KMS-11 (cell line): Measurements from ENCODE around the gene ARHGAP22.

ENCODE experiments used
- H2AFZ ChIP-seq: fragments of 200-600 bp; sonication (generic); 2 replicates; pipeline ENCODE4 v1.6.1; 2016; ENCODE audit warnings: antibody characterized with exemption, mixed run types, low read depth
- H3K27ac ChIP-seq: fragments of 200-600 bp; sonication (generic); 2 replicates; pipeline ENCODE4 v1.6.1; 2016; ENCODE audit warnings: mild to moderate bottlenecking, mixed run types
- H3K27me3 ChIP-seq: fragments of 200-600 bp; sonication (generic); 2 replicates; pipeline ENCODE4 v1.6.1; 2017; ENCODE audit warnings: mild to moderate bottlenecking, low read depth, mixed run types, moderate library complexity; ENCODE audit not compliant: insufficient read depth
- H3K36me3 ChIP-seq: fragments of 200-600 bp; sonication (generic); 2 replicates; pipeline ENCODE4 v1.6.1; 2017; ENCODE audit warnings: mild to moderate bottlenecking, mixed run types; ENCODE audit not compliant: insufficient read depth
- H3K4me1 ChIP-seq: fragments of 200-600 bp; sonication (generic); 2 replicates; pipeline ENCODE4 v1.6.1; 2016; ENCODE audit warnings: mild to moderate bottlenecking, low read depth, mixed run types; ENCODE audit not compliant: poor library complexity, severe bottlenecking
- H3K4me2 ChIP-seq: fragments of 200-600 bp; sonication (generic); 2 replicates; pipeline ENCODE4 v1.7.0; 2016; ENCODE audit warnings: mild to moderate bottlenecking, mixed run types
- H3K4me3 ChIP-seq: fragments of 200-600 bp; sonication (generic); IDR thresholded peaks from 2 replicates; pipeline ENCODE4 v1.6.1; 2017; ENCODE audit warnings: low read depth, low read length, mixed read lengths; ENCODE audit not compliant: insufficient read depth
- H3K79me2 ChIP-seq: fragments of 200-600 bp; sonication (generic); 2 replicates; pipeline ENCODE4 v1.6.1; 2016; ENCODE audit warnings: low read depth, mixed run types; ENCODE audit not compliant: insufficient read depth
- H3K9ac ChIP-seq: fragments of 200-600 bp; sonication (generic); 2 replicates; pipeline ENCODE4 v1.6.1; 2016; ENCODE audit warnings: mild to moderate bottlenecking, mixed run types
- H4K20me1 ChIP-seq: fragments of 200-600 bp; sonication (generic); 2 replicates; pipeline ENCODE4 v1.6.1; 2016; ENCODE audit warnings: mild to moderate bottlenecking, mixed run types; ENCODE audit not compliant: insufficient read depth
- TF ChIP-seq, protein P1 (sequence below): fragments of 200-600 bp; sonication (generic); conservative IDR thresholded peaks from 2 replicates; pipeline ENCODE4 v1.6.1; 2017; ENCODE audit warnings: low read depth, mild to moderate bottlenecking, antibody characterized with exemption, low read length, moderate library complexity, mixed read lengths

ARHGAP22 gene

DNA sequence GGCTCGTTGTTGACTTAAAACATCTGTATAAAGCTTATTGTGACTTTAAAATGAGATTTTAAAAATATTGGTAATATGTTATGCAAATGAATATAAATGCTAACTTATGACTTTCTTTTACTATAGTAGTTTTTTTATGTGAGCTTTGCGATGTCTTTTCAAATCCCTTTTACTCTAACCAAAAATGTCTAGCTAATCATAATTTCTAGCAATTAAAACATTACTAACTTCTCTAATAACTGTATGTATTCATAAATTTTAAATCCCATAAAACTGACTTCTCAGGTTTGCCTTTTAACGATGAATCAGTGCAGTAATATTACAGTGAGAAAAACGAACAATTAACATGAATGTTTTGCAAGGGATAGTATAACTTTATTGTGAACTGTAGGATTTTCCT lies 185.2 kb downstream of the ARHGAP22 start:
- no peaks in the 10 kb centered on the region for H3K36me3 ChIP-seq
- no peaks in the 10 kb centered on the region for H3K4me1 ChIP-seq
- H3K9ac ChIP-seq = no peak overlapping the region
- H3K4me2 ChIP-seq = no peak overlapping the region
- no peaks in the 10 kb centered on the region for H3K27me3 ChIP-seq
- H4K20me1 ChIP-seq = no peaks in the 10 kb centered on the region
- no peak overlapping the region for H3K4me3 ChIP-seq
- H3K79me2 ChIP-seq = no peaks in the 10 kb centered on the region
- no peak overlapping the region for H3K27ac ChIP-seq
- H2AFZ ChIP-seq = no peak overlapping the region
- TF ChIP-seq, protein P1, sequence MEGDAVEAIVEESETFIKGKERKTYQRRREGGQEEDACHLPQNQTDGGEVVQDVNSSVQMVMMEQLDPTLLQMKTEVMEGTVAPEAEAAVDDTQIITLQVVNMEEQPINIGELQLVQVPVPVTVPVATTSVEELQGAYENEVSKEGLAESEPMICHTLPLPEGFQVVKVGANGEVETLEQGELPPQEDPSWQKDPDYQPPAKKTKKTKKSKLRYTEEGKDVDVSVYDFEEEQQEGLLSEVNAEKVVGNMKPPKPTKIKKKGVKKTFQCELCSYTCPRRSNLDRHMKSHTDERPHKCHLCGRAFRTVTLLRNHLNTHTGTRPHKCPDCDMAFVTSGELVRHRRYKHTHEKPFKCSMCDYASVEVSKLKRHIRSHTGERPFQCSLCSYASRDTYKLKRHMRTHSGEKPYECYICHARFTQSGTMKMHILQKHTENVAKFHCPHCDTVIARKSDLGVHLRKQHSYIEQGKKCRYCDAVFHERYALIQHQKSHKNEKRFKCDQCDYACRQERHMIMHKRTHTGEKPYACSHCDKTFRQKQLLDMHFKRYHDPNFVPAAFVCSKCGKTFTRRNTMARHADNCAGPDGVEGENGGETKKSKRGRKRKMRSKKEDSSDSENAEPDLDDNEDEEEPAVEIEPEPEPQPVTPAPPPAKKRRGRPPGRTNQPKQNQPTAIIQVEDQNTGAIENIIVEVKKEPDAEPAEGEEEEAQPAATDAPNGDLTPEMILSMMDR = no peak

- no peak overlapping the region for H3K27ac ChIP-seq
These were observed 186.6 kb downstream of the ARHGAP22 start for GRCh38 chr10:48418189-48418788.

DNA sequence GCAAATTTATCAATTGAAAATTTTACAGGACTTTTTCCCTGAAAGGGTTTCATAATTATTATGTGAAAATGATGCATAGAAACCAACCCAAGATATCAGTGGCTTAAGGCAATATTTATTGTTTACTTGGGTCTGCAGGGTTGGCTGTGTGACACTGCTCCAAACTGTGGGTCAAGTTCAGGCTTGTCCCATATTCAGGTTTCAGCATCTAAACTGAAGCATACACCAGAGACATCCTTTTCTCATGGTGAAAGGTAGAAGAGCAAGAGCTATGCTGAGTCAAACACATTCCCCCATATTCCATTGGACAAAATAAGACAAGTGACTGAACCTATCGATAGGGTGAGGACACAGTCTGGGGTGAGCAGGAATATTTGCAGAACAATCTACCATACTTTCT lies 187.5 kb downstream of the ARHGAP22 start:
- H3K4me3 ChIP-seq = no peak overlapping the region
- H3K4me1 ChIP-seq = no peaks in the 10 kb centered on the region
- H3K79me2 ChIP-seq = no peaks in the 10 kb centered on the region
- H3K27ac ChIP-seq = no peak overlapping the region
- H3K36me3 ChIP-seq = no peaks in the 10 kb centered on the region
- H2AFZ ChIP-seq = no peak overlapping the region
- no peaks in the 10 kb centered on the region for H4K20me1 ChIP-seq
- H3K27me3 ChIP-seq = no peaks in the 10 kb centered on the region
- H3K9ac ChIP-seq = no peak overlapping the region
- TF ChIP-seq, protein P1 = no peak
- no peak overlapping the region for H3K4me2 ChIP-seq

More at GRCh38 chr10:48418189-48418788, 186.6 kb downstream of the ARHGAP22 start:
- TF ChIP-seq, protein P1 = no peak
- no peaks in the 10 kb centered on the region for H3K4me1 ChIP-seq
- no peaks in the 10 kb centered on the region for H4K20me1 ChIP-seq
- H3K36me3 ChIP-seq = no peaks in the 10 kb centered on the region
- H2AFZ ChIP-seq = no peak overlapping the region
- H3K4me3 ChIP-seq = no peak overlapping the region
- no peaks in the 10 kb centered on the region for H3K79me2 ChIP-seq
- H3K9ac ChIP-seq = no peak overlapping the region
- H3K27me3 ChIP-seq = no peaks in the 10 kb centered on the region
- H3K4me2 ChIP-seq = no peak overlapping the region

DNA sequence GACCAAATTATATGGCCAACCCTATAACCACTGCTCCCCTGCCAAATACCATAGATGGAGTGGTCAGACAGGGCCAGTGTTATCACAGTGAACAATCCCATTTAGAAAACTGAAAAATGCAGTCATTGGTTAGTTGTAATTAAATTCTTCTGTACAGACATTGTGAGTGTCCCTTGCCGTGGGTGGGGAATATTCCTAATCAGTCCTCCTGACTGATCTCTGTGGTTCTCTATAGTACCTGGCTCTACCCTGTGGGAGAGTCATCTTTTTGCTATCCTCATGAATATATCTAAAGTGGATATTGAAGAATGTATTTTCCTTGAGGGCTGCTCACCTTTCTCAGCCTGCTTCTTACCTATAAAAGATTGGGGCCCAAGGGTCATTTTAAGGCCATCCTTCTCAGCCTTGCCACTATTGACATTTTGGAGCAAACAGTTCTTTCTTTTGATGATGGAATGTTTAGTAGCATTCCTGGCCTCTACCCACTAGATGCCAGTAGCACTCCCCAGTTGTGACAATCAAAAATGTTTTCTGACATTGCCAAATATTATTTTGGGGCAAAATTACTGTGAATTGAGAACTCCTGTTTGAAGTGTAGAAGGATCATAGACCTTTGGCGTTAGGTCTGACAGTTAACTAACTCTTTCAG lies 188.2 kb downstream of the ARHGAP22 start:
- H3K27me3 ChIP-seq = no peaks in the 10 kb centered on the region
- TF ChIP-seq, protein P1 = no peak
- no peak overlapping the region for H3K27ac ChIP-seq

More for the DNA sequence above, 188.2 kb downstream of the ARHGAP22 start:
- no peak overlapping the region for H3K9ac ChIP-seq
- no peak overlapping the region for H3K4me3 ChIP-seq
- H3K4me1 ChIP-seq = no peaks in the 10 kb centered on the region
- no peaks in the 10 kb centered on the region for H3K79me2 ChIP-seq
- H4K20me1 ChIP-seq = no peaks in the 10 kb centered on the region
- H2AFZ ChIP-seq = no peak overlapping the region
- no peak overlapping the region for H3K4me2 ChIP-seq
- no peaks in the 10 kb centered on the region for H3K36me3 ChIP-seq
